KG1 (cell line): ENCODE measurements around the gene EVI2A.

Experiments used
- DNase-seq: peaks from one replicate; lab custom pipeline; 2025; lab: John Stamatoyannopoulos, UW

Gene EVI2A

DNA sequence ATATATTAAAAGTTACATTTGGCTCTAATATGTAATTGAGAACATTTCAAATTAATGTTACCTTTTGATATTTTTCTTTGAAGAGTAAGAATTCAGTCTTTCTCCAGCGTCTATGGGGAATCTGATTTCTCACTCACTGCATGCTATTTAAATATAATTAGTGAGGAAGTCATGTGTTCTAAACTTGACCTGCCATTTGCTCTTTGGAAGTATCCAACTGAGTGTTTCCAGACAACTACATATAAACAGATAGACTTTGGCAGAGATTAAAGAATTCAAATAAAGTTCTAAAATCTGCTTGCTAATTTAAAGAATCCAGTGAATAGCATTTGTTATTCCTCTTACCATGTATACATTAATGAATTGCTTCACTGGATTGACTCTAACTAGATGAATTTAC, 47.9 kb downstream of the EVI2A start:
- DNase-seq: no peak

DNA sequence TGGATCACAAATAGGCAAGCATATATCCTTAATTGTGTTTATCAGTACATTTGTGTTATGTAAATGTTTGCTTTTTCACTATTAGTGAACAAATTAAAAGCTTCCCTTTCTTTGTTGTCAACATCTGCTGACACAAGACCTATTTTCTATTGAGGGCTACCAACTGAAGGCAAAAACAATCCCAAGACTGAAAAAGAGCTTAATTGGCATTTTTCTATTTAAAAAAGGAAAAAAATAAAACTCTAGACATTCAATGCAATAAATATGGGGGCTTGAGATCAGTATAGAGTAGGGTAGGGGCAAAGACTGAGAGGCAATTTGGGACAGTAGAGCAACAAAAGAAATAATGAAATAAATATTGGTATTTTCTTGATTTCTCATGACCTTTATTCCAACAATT, 48.6 kb downstream of the EVI2A start:
- DNase-seq: no peak

DNA sequence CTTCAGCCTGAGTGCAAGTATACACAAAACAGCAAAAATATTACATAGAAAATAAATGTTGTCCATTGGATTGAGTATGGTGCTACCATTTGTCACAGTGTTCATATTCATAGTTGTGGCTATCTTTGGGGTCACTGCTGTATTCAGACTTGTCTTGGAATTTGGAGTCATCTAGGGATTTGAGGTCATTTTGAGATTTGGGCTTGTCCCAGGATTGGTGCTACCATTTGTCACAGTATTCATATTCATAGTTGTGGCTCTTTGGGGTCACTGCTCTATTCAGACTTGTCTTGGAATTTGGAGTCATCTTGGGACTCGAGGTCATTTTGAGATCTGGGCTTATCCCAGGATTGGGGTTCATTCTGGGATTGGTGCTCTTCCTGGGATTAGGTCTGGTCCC, 49.2 kb downstream of the EVI2A start:
- no peak for DNase-seq

DNA sequence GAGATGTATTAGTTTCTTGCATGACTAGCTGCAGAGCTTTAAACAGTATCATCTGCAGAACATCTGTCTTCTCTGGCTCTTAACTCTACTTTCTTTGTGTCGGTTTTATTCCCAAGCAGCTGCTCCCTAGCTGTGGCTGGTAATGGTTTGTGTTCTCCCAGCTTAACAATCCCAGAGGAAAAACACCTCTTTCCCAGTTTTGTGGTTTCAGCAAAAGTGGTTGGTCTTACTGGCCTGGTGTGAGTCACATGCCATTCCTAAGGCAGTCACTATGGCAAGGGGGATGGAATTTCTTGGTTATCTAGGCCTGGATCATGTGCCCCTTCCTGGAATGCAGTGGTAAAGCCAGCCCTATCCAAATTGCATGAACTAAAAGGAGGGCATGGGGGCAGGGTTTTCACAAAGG, 51.8 kb downstream of the EVI2A start:
- DNase-seq: no peak

DNA sequence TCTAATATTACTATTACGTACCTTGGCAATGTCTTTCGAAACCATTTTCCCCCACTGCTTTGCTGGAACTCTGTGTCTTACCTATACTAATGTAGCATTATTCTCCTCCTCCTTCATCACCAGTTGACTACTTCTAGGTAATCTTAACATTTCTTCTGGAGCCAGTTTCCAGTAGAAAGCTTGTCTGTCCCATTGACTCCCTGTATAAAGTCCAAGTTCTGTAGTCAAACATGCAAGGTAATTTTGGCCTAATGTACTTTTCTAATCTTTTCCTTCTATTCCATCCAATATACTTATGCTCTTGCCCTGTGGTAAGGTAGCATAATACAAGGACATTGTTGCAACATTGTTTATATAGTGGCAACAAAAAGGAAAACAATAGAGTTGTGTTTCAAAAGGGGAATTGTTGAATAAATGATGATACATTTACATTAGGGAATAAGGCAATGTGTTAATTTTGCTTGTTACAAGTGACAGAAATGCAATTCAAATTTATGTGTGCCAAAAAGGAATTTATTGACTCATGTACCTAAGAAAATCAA, 52.3 kb downstream of the EVI2A start:
- DNase-seq: no peak
